Activated gamma-delta T cell treated with anti-CD3 and anti-CD28 coated beads, Interleukin-2, amount 50 U/mL, for 16 hours (primary cell): ENCODE data around the gene NEK6.

ENCODE experiments used
- DNase-seq: peaks from one replicate; pipeline ENCODE4 v3.0.0-alpha.2; 2020; ENCODE audit warnings: low read depth

Gene NEK6

GRCh38 chr9:124296796-124297550 lies 39.2 kb downstream of the NEK6 start:
- no peak for DNase-seq

DNA sequence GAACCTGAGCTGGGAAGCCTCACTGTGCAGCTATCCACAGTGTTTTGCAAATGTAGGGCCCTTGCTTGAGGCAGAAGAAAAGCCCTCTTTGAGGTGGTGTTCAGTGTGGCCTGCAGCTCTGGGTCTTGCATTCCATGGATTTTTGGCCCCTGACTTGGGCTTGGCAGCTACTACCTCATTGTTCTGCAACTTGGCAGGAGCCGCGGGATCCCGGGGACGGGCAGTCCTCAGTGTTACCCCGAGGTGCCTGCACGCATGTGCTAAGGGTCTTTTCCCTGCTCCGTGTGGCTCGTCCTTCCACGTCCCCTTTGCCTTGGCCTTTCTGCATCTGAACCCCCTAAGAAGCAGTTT lies 39.8 kb downstream of the NEK6 start:
- DNase-seq, result no peak

GRCh38 chr9:124297915-124298645 lies 40.3 kb downstream of the NEK6 start:
- no peak for DNase-seq

GRCh38 chr9:124298646-124299235 lies 41.0 kb downstream of the NEK6 start:
- no peak for DNase-seq

- no peak for DNase-seq
These were observed 41.9 kb downstream of the NEK6 start for GRCh38 chr9:124299515-124300090.

DNA sequence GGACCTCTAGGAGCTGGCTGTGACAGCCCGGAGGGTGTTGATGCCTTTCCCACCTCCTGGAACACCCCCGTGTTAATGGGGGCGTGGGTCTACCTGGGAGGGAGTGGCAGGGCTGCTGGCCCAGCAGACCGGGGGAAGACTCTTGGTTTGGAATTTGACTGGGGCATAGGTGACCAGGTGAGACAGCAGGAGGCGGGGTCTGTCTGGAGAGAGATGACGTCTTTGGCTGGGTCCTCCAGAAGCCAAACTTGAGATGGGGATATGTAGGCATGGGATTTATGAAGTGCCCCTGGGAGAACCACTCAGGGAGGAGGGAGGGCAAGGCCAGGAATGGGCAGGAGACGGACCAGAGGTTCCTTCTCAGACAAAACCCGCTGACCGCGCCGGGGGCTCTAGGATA lies 42.6 kb downstream of the NEK6 start:
- no peak for DNase-seq

- DNase-seq, result no peak
These were observed 45.2 kb downstream of the NEK6 start for GRCh38 chr9:124302921-124303320.

DNA sequence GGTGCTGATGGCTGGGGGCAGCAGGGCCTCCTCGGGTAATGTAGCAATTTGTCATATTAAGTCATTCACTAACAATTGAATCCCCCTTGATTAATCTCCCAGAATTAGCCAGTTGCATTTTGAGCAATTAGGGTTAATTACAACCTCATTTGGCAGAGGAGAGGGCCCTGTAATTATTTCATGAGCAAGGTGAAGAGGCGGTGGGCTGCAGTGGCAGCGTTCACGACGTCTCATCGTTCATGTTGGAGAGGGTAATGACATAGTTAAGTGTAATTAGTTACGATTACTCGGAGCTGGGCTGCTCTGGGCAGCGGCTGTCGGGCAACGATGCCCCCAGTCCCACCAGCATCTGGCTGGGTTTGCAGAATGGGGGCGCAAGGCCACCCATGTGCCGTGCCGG lies 46.0 kb downstream of the NEK6 start:
- DNase-seq, result no peak

- no peak for DNase-seq
These were observed 46.5 kb downstream of the NEK6 start for GRCh38 chr9:124304285-124304684.

DNA sequence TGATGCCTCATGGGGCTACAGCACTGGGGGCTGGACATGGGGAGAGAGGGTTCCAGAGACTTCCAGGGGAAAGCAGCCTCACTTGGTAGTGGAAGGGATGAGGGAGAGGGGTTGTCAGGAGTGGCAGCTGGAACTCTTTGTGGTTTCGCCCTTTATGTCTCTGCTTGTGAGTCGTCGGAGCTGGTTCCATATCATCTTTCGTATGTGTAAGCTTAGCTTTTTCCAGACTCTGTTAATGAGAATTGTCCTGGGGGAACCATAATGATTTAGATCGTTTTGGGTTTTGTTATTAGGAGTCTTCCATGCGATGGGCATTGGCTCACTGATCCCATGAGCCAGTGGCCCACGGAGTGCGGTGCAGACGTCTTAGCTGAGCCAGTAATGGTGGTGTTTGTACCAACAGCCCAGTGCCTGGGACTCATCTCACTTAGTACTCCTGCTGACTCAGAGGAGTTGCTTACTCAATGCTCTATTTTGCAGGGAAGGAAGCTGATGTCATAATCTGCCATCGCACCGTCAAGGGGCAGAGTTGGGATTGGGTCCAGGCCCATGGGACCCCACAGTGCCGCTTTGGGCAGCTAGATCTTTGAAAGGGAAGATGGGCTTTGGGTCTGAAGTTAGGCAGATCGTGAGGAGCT lies 48.5 kb downstream of the NEK6 start:
- DNase-seq, result no peak

DNA sequence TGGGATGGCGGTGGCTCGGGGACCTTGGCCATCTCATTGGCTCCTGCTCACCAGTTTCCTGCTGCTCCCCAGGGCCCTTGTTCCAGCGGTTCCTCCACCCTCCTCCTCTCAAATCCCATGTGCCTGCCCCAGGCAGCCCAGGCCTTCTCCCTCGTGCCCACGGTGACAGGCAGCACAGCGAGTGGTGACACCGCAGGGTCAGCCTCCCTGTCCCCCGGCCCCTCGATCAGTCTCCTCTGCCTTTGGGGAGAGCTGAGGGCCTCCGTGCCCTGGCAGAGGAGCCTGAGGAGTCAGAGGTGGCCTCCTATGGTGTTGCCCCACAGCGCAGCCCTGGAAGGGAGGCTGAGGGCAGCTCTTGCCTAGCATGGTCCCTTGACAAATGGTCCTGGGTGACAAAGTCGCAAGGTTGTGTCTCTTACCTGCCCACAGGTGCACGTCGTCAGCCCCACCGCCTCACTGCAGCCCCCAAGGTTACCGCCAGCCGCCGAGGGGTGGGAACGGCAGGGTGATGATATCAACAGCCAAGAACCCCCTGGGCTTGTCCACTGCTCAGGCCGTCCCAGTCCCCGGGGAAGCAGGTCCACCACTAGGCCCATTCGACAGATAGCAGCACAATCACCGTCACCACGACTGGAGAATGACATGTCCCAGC lies 49.8 kb downstream of the NEK6 start:
- no peak for DNase-seq

DNA sequence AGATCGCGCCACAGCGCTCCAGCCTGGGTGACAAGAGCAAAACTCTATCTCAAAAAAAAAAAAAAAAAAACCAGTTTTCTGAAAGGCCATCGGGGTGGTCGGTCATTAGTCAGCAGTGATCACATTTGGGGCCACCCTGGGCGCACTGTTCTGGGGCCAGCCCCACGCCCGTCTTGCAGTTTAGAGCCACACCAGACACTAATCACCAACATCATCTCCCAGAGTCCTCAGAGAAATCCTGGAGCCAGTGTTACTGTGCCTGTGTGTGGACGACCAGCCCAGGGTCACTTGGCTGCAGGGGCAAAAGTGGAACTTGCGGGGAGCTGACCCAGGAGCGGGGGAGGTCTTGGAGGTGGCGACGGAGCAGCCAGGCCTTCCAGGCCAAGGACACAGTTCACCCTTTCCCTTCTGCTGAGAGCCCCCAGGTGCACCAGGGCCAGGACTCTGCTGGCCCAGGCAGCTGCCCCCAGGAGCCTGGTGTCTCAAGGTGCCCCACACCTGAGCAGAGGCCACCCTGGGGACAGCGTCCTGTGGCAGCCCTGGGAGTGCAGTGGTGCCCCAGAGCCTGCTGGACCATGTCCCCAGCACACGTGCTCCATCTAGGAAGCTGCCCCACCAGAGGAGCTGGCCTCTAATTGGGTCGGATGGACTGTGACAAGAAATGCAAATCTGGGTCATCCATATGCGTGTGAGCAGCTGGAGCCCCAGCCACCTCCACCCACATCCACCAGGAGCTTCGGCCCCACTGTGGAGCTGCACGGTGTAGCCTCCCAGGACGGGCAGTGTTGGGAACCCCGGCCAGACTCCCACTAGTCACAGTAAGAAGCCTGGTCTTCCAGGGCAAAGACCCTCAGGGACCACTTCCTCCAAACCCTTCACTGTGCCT lies 51.1 kb downstream of the NEK6 start:
- DNase-seq, result no peak

DNA sequence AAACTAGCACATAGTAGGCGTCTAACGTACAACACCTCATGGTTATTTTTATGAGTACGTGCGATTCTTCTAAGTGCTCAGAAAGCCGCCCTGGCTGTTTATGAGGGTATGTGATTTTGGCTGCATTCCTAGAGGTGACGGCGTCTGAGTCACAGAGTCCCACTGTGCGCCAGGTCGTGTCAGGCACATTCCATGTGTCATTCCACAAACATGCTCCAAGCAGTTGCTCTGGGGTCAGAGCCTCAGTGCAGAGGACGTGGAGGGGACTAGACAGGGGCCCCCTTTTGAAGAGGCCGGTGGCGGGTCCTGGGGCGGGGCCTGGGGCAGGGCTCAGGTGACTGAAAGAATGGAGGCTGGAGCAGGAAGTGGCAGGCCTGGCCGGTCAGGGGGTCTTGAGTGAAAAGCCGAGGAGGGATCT lies 51.9 kb downstream of the NEK6 start:
- no peak for DNase-seq

DNA sequence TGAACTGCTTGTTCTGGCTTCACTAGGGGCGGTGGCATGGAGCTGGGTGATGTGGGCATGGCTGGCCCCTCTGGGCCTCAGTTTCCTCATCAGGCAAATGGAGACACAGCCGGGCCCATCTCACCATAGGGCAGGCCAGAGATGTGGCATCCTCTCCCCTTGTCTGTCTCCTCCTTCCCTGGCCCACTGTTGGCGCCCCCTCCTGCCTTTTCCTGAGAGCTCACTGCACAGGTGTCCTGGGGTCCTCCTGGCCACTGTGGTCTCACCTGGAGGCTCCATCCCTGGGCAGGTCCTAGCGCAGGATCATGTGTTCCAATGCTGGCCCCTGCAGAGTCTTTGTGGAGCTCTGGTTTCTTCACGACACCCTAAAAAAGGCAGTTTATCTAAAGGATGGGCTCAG lies 53.5 kb downstream of the NEK6 start:
- no peak for DNase-seq

DNA sequence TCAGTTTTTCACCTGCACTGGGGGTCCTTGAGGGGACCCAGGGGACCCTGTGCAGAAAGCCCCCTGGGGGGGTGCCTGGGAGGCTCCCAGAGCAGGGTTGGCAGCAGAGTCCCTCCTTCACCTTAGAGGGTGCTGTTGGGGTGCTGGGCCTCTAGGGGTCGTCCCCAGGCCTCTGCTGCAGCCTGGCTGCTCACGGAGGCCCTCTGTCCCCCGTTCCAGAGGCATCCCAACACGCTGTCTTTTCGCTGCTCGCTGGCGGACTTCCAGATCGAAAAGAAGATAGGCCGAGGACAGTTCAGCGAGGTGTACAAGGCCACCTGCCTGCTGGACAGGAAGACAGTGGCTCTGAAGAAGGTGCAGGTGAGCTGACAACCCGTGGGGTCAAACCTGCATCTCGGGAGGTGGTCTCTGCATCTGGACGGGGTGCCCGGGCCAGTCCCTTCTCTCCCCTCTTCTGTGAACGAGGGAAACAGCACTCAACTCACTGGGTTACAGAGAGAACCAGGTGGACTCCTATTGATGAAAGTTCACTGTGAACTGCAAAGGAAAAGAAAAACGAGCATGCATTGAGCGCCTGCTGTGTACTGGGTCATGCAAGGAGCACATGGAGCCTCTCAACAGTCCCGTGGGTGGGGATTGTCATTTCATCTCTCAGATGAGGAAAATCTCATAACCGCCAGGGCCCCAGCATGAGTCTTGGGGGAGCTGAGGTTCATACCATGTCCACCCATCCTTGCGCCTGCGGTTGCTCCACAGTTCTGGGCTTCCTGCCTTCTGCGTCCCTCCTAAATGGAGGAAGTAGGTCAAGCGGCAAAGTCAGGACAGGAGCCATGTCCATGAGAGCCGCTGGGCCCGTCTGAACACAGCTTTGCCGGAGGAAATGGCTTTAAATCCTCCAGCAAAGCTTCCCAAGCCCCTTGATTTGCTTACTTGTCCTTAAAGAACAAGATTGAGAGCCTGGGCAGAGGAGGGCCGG lies 54.8 kb downstream of the NEK6 start:
- DNase-seq, result no peak

- DNase-seq, result no peak
These were observed 56.2 kb downstream of the NEK6 start for GRCh38 chr9:124313940-124314339.

- no peak for DNase-seq
These were observed 58.1 kb downstream of the NEK6 start for GRCh38 chr9:124315882-124316281.

GRCh38 chr9:124320062-124320973 lies 62.6 kb downstream of the NEK6 start:
- DNase-seq, result peak; percentile 11

- DNase-seq, result no peak
These were observed 63.7 kb downstream of the NEK6 start for GRCh38 chr9:124321416-124321815.
